ENCODE data around the gene AIDA. TPM values are rescaled to one million over a fixed set of nuclear protein-coding genes. Genes with fewer than 3 reads are reported as not detected.

Gene AIDA
- total and polyA plus RNA-seq, 8 donors, result 29.7 to 63.5 (median 39.9) TPM

DNA sequence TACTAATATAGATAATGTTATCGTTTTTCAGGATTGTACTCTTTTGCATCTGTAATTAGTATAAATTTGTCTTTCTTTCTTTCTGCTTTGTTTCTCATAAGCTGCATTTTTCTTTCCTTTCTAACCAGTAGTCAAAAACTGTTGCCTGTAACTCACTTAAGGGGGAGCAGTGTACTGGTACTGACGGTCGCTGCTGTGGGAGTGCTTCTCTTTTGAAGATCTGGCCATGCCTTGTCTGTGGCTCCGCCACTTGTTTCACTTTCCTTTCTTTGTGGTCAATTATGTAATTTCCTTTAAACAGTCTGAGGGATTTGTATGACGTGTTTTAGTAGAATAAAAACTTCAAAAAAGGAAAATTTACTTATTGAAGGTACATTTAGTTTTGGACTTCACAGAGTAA, 57.4 kb downstream of the AIDA start:
- intact Hi-C loops (cut with DNase I; ENCODE audit: low total_unique reads), result no loop called here
- H3K36me3 ChIP-seq, result peaks cover 80 to 100% (median 100%) of the 10 kb centered on the region in 4 donors
- peak; percentile 39 to 62 for DNase-seq

DNA sequence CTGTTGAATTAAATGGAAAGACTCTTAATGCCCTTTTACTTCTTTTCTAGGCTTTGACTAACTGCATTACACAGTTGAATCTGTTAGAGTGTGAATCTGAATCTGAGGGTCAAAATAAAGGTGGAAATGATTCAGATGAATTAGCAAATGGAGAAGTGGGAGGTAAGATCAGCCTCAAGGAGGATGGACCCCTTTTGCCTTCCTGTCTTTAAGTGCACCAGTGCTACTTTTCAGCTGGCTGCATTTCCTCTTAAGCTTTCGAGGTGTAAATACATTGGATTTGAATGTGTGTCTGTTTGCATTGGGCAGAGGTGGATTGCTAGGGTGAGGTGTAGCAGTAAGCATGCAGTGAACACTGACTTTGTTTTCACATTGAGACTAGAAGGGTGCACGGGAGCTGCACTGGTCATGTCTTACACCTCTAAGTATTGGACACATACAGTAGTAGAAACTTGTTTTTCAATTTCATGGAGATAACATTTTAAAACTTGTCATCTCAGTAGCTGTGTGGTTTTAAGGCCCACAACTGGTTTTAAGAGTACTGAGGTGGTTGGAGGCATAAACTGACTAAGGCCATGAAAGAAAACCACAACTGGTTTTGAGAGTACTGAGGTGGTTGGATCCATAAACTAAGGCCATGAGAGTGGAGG, 59.0 kb downstream of the AIDA start:
- TF ChIP-seq EP300 (IDR thresholded peaks at IDR 0.05) (no peak), POLR2A (IDR thresholded peaks at IDR 0.05) (no peak), POLR2AphosphoS5 (IDR thresholded peaks at IDR 0.05) (no peak)
- TF ChIP-seq, protein P1, sequence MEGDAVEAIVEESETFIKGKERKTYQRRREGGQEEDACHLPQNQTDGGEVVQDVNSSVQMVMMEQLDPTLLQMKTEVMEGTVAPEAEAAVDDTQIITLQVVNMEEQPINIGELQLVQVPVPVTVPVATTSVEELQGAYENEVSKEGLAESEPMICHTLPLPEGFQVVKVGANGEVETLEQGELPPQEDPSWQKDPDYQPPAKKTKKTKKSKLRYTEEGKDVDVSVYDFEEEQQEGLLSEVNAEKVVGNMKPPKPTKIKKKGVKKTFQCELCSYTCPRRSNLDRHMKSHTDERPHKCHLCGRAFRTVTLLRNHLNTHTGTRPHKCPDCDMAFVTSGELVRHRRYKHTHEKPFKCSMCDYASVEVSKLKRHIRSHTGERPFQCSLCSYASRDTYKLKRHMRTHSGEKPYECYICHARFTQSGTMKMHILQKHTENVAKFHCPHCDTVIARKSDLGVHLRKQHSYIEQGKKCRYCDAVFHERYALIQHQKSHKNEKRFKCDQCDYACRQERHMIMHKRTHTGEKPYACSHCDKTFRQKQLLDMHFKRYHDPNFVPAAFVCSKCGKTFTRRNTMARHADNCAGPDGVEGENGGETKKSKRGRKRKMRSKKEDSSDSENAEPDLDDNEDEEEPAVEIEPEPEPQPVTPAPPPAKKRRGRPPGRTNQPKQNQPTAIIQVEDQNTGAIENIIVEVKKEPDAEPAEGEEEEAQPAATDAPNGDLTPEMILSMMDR (IDR thresholded peaks at IDR 0.05), result no peak
- peaks cover 5 to 19% (median 12%) of the 10 kb centered on the region in 4 donors for H3K4me1 ChIP-seq
- intact Hi-C loops (cut with DNase I; ENCODE audit: low total_unique reads), result no loop called here
- H3K9me3 ChIP-seq, result no peaks in the 10 kb centered on the region
- H3K27ac ChIP-seq, result no peak overlapping the region
- 48 to 74% (median 57%) methylated on average over 2 of the region's 2 CpGs for WGBS, 5 donors
- no peaks in the 10 kb centered on the region for H3K27me3 ChIP-seq
- no peak for DNase-seq
- no peak overlapping the region for H3K4me3 ChIP-seq
- peaks cover 70 to 98% (median 96%) of the 10 kb centered on the region in 4 donors for H3K36me3 ChIP-seq

More for the DNA sequence above, 57.4 kb downstream of the AIDA start:
- no peak overlapping the region for H3K4me3 ChIP-seq
- no peaks in the 10 kb centered on the region for H3K27me3 ChIP-seq
- peaks cover 5 to 16% (median 9%) of the 10 kb centered on the region in 4 donors for H3K4me1 ChIP-seq
- TF ChIP-seq EP300 (IDR thresholded peaks at IDR 0.05), result no peak
- TF ChIP-seq, protein P1 (IDR thresholded peaks at IDR 0.05), result no peak
- TF ChIP-seq POLR2AphosphoS5 (IDR thresholded peaks at IDR 0.05), result no peak
- TF ChIP-seq POLR2A (IDR thresholded peaks at IDR 0.05), result no peak
- H3K9me3 ChIP-seq, result no peaks in the 10 kb centered on the region
- WGBS, 5 donors, result 49 to 63% (median 55%) methylated on average over 5 of the region's 5 CpGs
- peak overlapping the region in 3 of 5 donors; percentile 8 to 67 (median 29) for H3K27ac ChIP-seq

DNA sequence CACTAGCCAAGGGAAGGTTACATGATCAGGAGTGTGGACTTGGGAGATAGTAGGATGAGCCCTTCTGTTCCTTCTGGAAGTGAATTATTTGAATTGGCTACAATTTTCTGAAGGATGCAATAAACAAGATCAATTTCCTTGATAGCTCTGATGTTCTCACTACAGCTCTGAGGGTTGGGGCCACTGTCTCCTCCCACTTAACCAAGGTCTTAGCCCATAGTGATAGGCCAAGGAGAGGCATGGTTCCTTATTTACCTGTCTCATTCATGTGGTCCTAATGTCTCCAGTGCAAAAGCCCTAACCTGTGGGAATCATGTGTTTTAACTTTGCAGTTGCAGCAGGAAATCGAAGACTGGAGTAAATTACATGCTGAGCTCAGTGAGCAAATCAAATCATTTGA, 59.6 kb downstream of the AIDA start:
- no peak for DNase-seq
- H3K27me3 ChIP-seq, result no peaks in the 10 kb centered on the region
- TF ChIP-seq POLR2AphosphoS5 (IDR thresholded peaks at IDR 0.05) (no peak), EP300 (IDR thresholded peaks at IDR 0.05) (no peak), POLR2A (IDR thresholded peaks at IDR 0.05) (no peak)
- TF ChIP-seq, protein P1 (IDR thresholded peaks at IDR 0.05), result no peak
- H3K4me3 ChIP-seq, result no peak overlapping the region
- 81 to 94% (median 87%) methylated on average over 1 of the region's 1 CpG for WGBS, 5 donors
- intact Hi-C loops (cut with DNase I; ENCODE audit: low total_unique reads), result no loop called here
- no peak overlapping the region for H3K27ac ChIP-seq
- H3K4me1 ChIP-seq, result peaks cover 8 to 22% (median 11%) of the 10 kb centered on the region in 4 donors
- no peaks in the 10 kb centered on the region for H3K9me3 ChIP-seq
- H3K36me3 ChIP-seq, result peaks cover 66 to 96% (median 94%) of the 10 kb centered on the region in 4 donors

- 1 to 6% (median 4%) methylated on average over 5 of the region's 5 CpGs for WGBS, 5 donors
- Histone ChIP-seq H3K4me3 (peak overlapping the region; percentile 70 to 82 (median 74)), H3K4me1 (peaks cover 13 to 52% (median 25%) of the 10 kb centered on the region in 4 donors), H3K27ac (peak overlapping the region; percentile 89 to 98 (median 94)), H3K36me3 (peaks cover 3 to 47% (median 40%) of the 10 kb centered on the region in 4 donors), H3K27me3 (no peaks in the 10 kb centered on the region), H3K9me3 (no peaks in the 10 kb centered on the region)
- no peak for TF ChIP-seq POLR2A (IDR thresholded peaks at IDR 0.05)
- no peak for TF ChIP-seq EP300 (IDR thresholded peaks at IDR 0.05)
- no peak for TF ChIP-seq POLR2AphosphoS5 (IDR thresholded peaks at IDR 0.05)
- TF ChIP-seq, protein P1 (IDR thresholded peaks at IDR 0.05), result no peak
- intact Hi-C loops (cut with DNase I; ENCODE audit: low total_unique reads), result no loop called here
- no peak for DNase-seq
Observed at GRCh38 chr1:222644636-222644980, 67.7 kb downstream of the AIDA start.
